H1 (cell line): ENCODE results near the gene CELF2. TPM values are rescaled to one million over a fixed set of nuclear protein-coding genes. Genes with fewer than 3 reads are reported as not detected.

Experiments used
- CEBPB ChIP-seq: IDR thresholded peaks from 2 replicates; pipeline ENCODE4 v1.6.1; 2012; ENCODE audit warnings: low read depth, low read length
- E2F6 ChIP-seq: IDR thresholded peaks from 2 replicates; pipeline ENCODE4 v1.6.1; 2012; ENCODE audit warnings: inconsistent platforms
- EP300 ChIP-seq, 2 experiments: IDR thresholded peaks; 1 replicate in 1 of 2; 2 replicates in 1 of 2; pipeline ENCODE4 v1.6.1; 2011 to 2012; ENCODE audit warnings: low read depth in 2 of 2, low read length in 2 of 2, mild to moderate bottlenecking in 2 of 2, borderline replicate concordance in 1 of 2, inconsistent platforms in 1 of 2, moderate library complexity in 1 of 2
- KDM1A ChIP-seq: fragments of 200-600, 300-600 bp; sonication (generic); IDR thresholded peaks from 2 replicates; pipeline ENCODE4 v1.7.1; 2016; ENCODE audit warnings: mild to moderate bottlenecking, low read length, borderline replicate concordance
- RXRA ChIP-seq: IDR thresholded peaks from 2 replicates; pipeline ENCODE4 v1.6.1; 2011; ENCODE audit warnings: low read depth, mild to moderate bottlenecking, low read length, moderate library complexity; ENCODE audit not compliant: insufficient read depth
- TCF12 ChIP-seq: IDR thresholded peaks from 2 replicates; pipeline ENCODE4 v1.6.1; 2011; ENCODE audit warnings: low read depth, mild to moderate bottlenecking, low read length
- polyA plus RNA-seq, 7 experiments: library from polyadenylated mRNA; depleted of rRNA in 3 of 7; stranded (reverse) in 5 of 7; unstranded in 2 of 7; fragments of >200 nt in 5 of 7; fragments of 200-250 nt in 2 of 7; gene quantifications; 1 replicate in 5 of 7; 2 replicates in 1 of 7; 4 replicates in 1 of 7; pipeline versions ENCODE4 v1.2.1 to v1.2.3, GENCODE V29; 2011 to 2013; ENCODE audit warnings: missing spikeins in 2 of 7, mixed read lengths in 2 of 7
- total RNA-seq: library from RNA; stranded (reverse); fragmentation: NEBNext Ultra II Directional; extraction: Animal tissue kit (Norgen Biotek cat#: 25700); gene quantifications from 2 replicates; pipeline ENCODE4 v1.2.1, GENCODE V29; 2021

The CELF2 gene
- total and polyA plus RNA-seq, 2 of the 8 experiments (the other 6 are each of a cell fraction or from before 2014, with no cell fraction given) = 18.3 to 22.7 TPM

GRCh38 chr10:11256896-11257295 is 239.2 kb downstream of the CELF2 start (continued):
- TF ChIP-seq E2F6 (no peak), TCF12 (no peak), RXRA (no peak), CEBPB (no peak), KDM1A (no peak), EP300 (IDR thresholded peaks at IDR 0.05; ENCODE audit: borderline replicate concordance in 1 of 2, low read depth in 2 of 2, low read length in 2 of 2) (no peak)
